Retinal pigment epithelial cell (primary cell): Measurements from ENCODE around the gene HBG2.

ENCODE experiments used
- DNase-seq: peaks from one replicate; pipeline ENCODE4 v3.0.0-alpha.2; 2010; ENCODE audit warnings: low read depth
- H3K4me3 ChIP-seq: 2 replicates; pipeline ENCODE4 v1.5.1; 2011; ENCODE audit warnings: mild to moderate bottlenecking, low read length, control low read depth, moderate library complexity
- CTCF ChIP-seq: conservative IDR thresholded peaks from 2 replicates; pipeline ENCODE4 v1.5.1; 2011; ENCODE audit warnings: low read depth, low read length, control low read depth, inconsistent platforms

HBG2 gene

GRCh38 chr11:5293028-5293427, 38.4 kb upstream of the HBG2 start:
- no peak overlapping the region for H3K4me3 ChIP-seq
- DNase-seq, result no peak
- TF ChIP-seq CTCF, result no peak

DNA sequence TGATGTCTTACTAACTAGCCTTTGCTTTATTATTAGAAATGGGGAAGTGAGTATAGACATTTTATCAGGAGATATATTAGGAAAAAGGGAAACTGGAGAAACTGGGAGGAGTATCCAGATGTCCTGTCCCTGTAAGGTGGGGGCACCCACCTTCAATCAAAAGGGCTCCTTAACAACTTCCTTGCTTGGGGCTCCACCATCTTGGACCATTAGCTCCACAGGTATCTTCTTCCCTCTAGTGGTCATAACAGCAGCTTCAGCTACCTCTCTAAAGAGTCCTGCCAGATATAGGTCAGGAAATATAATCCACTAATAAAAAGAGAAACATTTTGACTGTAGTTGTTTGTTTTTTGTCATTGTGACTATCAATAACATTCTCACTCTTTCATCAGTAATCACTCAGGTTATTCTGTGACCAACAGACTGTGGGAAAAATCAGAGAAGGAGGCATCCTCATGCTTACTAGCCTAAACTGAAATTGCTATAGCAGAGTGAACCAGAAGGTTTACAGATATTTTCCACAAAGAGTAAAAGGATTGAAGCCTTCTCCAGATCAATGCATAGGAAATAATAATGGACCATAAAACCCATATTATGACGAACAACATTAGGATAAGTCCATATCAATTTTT, 36.7 kb upstream of the HBG2 start:
- H3K4me3 ChIP-seq, result no peak overlapping the region
- no peak for DNase-seq
- TF ChIP-seq CTCF, result peak; percentile 75

DNA sequence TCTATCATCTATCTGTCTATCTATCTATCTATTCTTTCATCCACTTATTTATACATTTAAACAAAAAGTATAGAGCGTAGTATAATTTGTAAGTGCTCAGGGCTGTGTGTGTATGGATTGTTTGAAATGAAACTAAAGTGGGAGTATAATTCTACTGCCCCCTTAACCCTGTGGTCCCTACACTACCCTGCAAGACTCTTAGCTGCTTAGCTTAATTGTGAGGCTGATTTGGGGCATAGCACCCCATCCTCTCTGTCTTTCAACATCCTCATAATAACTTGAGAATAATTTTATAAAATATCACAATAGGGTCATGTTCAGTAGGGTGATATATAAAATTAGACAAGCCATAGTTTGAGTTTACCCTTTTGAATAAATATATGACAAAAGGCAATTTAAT, 35.5 kb upstream of the HBG2 start:
- no peak for TF ChIP-seq CTCF
- DNase-seq, result no peak
- no peak overlapping the region for H3K4me3 ChIP-seq

DNA sequence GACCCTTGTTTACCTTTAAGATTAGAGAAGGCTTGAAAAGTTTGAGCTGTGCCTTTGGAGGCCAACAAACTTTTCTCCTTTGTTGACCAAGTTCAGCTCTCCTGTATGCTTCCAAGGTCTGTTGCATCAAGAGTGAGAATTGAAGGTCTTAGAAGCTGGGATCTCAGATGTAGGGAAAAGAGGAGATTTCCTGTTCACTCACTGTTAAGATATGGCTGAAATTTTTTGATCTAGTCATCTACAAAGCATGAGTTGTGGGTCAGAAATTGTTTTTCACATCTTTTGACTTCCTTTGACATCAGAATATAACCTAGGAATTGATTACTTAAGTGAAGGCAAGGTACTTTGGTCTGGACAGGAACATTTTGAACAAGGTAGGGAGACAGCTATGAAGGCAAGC, 35.1 kb upstream of the HBG2 start:
- TF ChIP-seq CTCF, result no peak
- no peak for DNase-seq
- no peak overlapping the region for H3K4me3 ChIP-seq

DNA sequence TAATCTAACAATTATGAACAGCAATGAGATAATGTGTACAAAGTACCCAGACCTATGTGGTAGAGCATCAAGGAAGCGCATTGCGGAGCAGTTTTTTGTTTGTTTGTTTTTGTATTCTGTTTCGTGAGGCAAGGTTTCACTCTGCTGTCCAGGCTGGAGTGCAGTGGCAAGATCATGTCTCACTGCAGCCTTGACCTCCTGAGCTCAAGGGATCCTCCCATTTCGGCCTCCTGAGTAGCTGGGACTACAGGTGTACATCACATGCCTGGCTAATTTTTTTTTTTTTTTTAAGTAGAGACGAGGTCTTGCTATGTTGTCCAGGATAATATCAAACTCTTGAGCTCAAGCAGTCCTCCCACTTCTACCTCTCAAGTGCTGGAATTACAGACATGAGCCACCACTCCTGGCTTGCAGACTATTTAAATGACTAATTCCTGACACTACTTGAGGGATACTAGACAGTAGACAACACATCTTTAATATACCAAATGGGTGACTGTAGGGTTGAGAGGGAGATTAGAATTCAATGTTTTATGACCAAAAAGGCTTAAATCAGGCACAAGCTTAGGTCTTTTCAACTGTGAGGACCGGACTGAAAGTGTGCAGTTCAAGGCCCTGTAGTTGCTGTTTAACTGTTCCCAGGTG, 34.4 kb upstream of the HBG2 start:
- no peak for DNase-seq
- TF ChIP-seq CTCF, result no peak
- no peak overlapping the region for H3K4me3 ChIP-seq

DNA sequence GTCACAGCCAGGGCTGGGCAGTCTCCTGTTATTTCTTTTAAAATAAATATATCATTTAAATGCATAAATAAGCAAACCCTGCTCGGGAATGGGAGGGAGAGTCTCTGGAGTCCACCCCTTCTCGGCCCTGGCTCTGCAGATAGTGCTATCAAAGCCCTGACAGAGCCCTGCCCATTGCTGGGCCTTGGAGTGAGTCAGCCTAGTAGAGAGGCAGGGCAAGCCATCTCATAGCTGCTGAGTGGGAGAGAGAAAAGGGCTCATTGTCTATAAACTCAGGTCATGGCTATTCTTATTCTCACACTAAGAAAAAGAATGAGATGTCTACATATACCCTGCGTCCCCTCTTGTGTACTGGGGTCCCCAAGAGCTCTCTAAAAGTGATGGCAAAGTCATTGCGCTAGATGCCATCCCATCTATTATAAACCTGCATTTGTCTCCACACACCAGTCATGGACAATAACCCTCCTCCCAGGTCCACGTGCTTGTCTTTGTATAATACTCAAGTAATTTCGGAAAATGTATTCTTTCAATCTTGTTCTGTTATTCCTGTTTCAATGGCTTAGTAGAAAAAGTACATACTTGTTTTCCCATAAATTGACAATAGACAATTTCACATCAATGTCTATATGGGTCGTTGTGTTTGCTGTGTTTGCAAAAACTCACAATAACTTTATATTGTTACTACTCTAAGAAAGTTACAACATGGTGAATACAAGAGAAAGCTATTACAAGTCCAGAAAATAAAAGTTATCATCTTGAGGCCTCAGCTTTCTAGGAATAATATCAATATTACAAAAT, 33.7 kb upstream of the HBG2 start:
- DNase-seq, result no peak
- H3K4me3 ChIP-seq, result no peak overlapping the region
- TF ChIP-seq CTCF, result no peak

DNA sequence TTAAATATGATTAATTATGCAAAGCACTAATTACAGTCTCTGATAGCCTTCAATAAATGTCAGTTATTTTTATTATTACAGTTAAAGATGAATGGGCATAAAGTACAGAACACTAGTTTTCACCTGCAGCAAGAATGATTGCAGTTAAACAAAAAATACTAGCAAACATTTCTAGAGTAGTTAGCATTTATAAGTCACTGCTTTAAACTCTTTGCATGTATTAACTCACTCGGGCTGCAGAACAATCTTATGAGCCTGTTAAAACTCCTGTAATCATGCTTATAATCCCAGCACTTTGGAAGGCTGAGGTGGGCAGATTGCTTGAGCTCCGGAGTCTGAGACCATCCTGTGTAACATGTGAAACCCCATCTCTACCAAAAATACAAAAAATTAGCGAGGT, 32.3 kb upstream of the HBG2 start:
- no peak for TF ChIP-seq CTCF
- DNase-seq, result no peak
- H3K4me3 ChIP-seq, result no peak overlapping the region
